GM12865 (cell line): Measurements from ENCODE around the gene CDK5RAP1.
A peak's percentile ranks its signal among the peaks of the same experiment; 100 is the strongest.

Experiments used
- DNase-seq: peaks from one replicate; pipeline ENCODE4 v3.0.0; 2010; ENCODE audit warnings: low read depth
- H3K4me3 ChIP-seq: 2 replicates; pipeline ENCODE4 v1.5.1; 2011; ENCODE audit warnings: mild to moderate bottlenecking, low read depth, low read length, control low read depth
- CTCF ChIP-seq: IDR thresholded peaks from 2 replicates; pipeline ENCODE4 v1.5.1; 2011; ENCODE audit warnings: low read length, control low read depth, low read depth, inconsistent platforms; ENCODE audit not compliant: insufficient read depth; ENCODE audit errors: missing control alignments

The CDK5RAP1 gene

GRCh38 chr20:33407796-33408195 lies 6.5 kb upstream of the CDK5RAP1 start:
- DNase-seq, result no peak
- H3K4me3 ChIP-seq, result no peak overlapping the region
- no peak for TF ChIP-seq CTCF

- DNase-seq, result no peak
- H3K4me3 ChIP-seq, result no peak overlapping the region
Observed at GRCh38 chr20:33407251-33407650, 5.9 kb upstream of the CDK5RAP1 start.

GRCh38 chr20:33404281-33404680 lies 3.0 kb upstream of the CDK5RAP1 start:
- DNase-seq, result no peak
- H3K4me3 ChIP-seq, result no peak overlapping the region
- TF ChIP-seq CTCF, result no peak

More at GRCh38 chr20:33407251-33407650, 5.9 kb upstream of the CDK5RAP1 start:
- TF ChIP-seq CTCF, result no peak

GRCh38 chr20:33401921-33402369 lies 626 bp upstream of the CDK5RAP1 start:
- H3K4me3 ChIP-seq, result peak overlapping the region; percentile 65
- no peak for TF ChIP-seq CTCF
- DNase-seq, result peak; percentile 55

- H3K4me3 ChIP-seq, result peak overlapping the region; percentile 65
- peak; percentile 37 for DNase-seq
- no peak for TF ChIP-seq CTCF
Observed at GRCh38 chr20:33400812-33401183, 521 bp downstream of the CDK5RAP1 start.

- TF ChIP-seq CTCF, result no peak
- H3K4me3 ChIP-seq, result peak overlapping the region; percentile 65
- no peak for DNase-seq
Observed at GRCh38 chr20:33399924-33400323, 1.4 kb downstream of the CDK5RAP1 start.

- H3K4me3 ChIP-seq, result no peak overlapping the region
- no peak for TF ChIP-seq CTCF
- DNase-seq, result no peak
Observed at GRCh38 chr20:33394718-33395117, 6.6 kb downstream of the CDK5RAP1 start.
